ENCODE data around the gene LGR4.
"Not testable (repeated sequence)": the region's sequence is repeated elsewhere in the genome, so short reads cannot be mapped to it uniquely, and the experiment has no call there.

Gene LGR4

GRCh38 chr11:27459191-27459590 is 13.4 kb downstream of the LGR4 start:
- no peak for DNase-seq (ENCODE audit: low read depth in 2 of 2)

DNA sequence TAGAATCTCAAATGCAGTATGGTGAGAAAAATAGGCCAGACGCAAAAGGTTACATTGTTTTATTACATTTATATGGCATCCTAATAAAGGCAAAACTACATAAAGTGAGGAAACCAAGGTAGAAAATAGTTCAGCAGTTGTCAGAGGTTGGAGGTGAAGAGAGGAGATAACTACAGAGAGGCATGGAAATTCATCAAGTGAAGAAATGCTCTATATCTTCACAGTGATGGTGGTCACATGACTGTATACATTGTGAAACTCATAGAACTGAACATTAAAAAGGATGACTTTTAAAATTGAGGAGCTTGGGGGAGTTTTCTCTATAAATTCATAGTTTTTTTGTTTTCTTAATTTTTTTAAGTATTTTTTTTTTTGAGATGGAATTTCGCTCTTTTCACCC is 14.4 kb downstream of the LGR4 start:
- DNase-seq (ENCODE audit: low read depth in 2 of 2): no peak

GRCh38 chr11:27456795-27457329 is 15.7 kb downstream of the LGR4 start:
- DNase-seq (ENCODE audit: low read depth in 2 of 2): no peak

GRCh38 chr11:27456140-27456794 is 16.3 kb downstream of the LGR4 start:
- no peak for DNase-seq (ENCODE audit: low read depth in 2 of 2)

DNA sequence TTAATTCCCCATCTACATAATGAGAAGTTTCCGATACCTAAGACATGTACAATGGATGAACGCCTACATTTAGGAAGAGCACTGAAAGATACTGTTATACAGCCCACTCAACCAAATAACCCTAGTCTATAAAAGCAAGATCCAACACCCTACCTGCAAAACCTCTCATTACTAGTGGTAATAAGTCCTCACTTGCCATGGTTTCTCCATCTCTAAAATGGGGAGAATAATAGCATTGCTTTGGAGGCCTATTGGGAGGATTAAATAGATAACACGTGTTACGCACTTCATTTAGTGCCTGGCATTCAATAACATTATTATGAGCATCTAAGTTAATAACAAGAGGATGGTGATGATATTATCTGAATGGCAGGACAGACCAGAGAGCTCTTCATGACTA is 16.9 kb downstream of the LGR4 start:
- no peak for DNase-seq (ENCODE audit: low read depth in 2 of 2)

DNA sequence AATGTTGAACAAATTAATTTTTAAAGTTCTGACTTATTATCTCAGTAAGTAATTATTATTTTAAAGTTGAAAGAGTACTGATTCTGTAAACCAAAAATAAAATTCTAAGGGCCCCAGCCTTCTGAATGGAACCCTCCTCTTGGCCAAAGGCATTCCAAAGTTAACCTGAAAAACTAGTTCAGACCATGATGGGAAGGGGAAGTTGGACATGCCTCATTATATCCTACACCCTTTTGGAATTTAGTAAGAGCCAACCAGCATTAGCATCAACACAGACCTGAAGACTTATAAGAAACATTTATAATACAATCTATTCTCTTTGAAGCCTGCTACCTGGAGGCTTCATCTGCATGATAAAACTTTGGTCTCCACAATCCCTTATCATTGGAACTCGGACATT is 18.9 kb downstream of the LGR4 start:
- no peak for DNase-seq (ENCODE audit: low read depth in 2 of 2)

DNA sequence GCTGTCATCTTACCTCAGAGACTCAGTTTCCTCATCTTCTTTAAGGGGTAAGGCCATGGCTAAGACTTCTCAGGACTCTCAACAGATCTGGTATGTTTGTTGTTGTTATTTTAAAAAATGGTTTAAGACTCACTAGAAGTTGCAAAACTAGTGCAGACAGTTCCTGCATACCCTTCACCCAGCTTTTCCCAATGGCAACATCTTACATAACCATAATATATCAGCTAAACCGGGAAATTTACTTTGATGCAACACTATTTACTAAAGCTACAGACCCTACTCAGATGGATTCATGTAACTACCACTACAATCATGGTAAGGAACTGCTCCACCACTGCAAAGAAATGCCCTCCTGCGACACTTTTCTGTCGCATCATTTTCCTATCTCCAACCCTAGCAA is 20.4 kb downstream of the LGR4 start:
- DNase-seq (ENCODE audit: low read depth in 2 of 2): no peak

GRCh38 chr11:27451244-27451965 is 21.2 kb downstream of the LGR4 start:
- no peak for DNase-seq (ENCODE audit: low read depth in 2 of 2)

DNA sequence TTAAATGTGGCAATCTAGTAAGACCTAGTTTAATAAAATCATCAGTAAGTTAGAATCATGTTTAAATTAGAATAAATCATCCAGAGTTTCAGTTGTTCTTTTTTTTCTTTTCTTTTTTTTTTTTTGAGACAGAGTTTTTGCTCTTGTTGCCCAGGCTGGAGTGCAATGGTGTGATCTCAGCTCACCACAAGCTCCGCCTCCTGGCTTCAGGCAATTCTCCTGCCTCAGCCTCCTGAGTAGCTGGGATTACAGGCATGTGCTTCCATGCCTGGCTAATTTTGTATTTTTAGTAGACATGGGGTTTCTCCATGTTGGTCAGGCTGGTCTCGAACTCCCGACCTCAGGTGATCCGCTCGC is 24.4 kb downstream of the LGR4 start:
- not testable (repeated sequence) for DNase-seq (ENCODE audit: low read depth in 2 of 2)

DNA sequence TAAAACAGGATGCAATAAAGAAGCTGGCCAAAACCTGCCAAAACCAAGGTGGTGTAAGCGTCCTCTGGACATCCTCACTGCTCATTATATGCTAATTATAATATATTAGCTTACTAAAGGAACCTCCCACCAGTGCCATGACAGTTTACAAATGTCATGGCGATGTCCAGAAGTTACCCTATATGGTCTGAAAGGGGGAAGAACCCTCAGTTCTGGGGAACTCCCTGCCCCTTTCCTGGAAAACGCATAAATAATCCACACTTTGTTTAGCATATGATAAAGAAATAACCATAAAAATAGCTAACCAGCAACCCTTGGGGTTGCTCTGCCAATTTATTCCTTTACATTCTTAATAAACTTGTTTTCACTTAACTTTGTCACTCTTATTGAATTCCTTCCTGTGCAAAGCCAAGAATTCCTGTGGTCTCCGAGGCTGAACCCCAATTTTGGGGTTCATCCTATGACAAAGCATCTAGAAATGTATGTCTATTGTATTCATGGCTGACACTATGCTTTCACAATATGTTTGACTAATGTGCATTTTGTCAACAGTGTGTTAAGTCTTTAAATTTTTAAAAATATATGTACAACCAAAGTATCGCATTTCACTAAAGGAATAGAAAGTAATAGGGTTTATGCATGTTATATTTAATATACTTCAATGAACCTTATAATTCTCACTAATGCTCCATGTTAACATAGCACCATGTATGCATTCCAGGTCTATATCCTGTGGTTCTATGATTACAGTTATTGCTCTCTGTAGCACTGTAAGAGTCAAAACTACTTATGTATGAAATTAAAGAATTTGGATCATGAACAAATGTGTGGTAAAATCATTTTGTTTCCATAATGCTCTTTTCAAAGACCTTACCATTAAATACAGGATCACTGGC is 25.1 kb downstream of the LGR4 start:
- DNase-seq (ENCODE audit: low read depth in 2 of 2): no peak

DNA sequence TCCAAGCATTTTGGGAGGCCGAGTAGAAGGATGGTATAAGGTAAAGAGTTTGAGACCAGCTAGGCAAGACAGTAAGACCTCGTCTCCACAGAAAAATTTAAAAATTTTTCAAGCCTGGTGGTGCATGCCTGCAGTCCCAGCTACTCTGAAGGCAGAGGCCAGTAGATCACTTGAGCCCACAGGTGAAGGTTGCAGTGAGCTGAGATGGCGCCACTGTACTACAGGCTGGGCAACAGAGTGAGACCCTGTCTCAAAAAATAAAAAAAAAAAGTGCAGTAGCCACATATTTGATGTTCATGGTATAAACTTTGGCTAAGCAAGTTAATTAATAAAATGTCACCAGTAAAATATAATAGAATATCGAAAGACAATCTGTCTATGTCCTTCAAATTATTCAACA is 27.0 kb downstream of the LGR4 start:
- no peak for DNase-seq (ENCODE audit: low read depth in 2 of 2)

DNA sequence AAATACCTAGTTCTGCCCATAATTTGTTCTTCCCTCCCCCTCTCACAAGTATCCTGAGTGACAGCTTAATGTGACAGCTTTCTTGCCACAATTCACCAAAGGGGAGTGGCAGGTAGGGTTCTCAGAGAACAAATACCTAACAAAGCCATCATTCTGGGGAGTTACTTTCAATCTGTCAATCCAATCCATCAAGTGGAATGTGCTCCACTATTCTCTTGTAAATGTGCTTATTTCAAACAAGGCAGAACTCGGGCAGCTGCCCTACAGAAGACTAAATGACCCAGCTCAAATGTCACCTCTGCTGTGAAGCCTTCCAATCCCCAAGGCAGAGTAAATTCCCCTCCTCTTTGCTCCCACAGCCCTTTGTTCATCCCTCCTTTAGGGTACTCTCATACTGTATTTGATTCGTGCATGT is 27.8 kb downstream of the LGR4 start:
- DNase-seq (ENCODE audit: low read depth in 2 of 2): no peak

- DNase-seq (ENCODE audit: low read depth in 2 of 2): no peak
Measured at GRCh38 chr11:27443746-27444507, 28.7 kb downstream of the LGR4 start.

- no peak for DNase-seq (ENCODE audit: low read depth in 2 of 2)
Measured at GRCh38 chr11:27443227-27443626, 29.4 kb downstream of the LGR4 start.

DNA sequence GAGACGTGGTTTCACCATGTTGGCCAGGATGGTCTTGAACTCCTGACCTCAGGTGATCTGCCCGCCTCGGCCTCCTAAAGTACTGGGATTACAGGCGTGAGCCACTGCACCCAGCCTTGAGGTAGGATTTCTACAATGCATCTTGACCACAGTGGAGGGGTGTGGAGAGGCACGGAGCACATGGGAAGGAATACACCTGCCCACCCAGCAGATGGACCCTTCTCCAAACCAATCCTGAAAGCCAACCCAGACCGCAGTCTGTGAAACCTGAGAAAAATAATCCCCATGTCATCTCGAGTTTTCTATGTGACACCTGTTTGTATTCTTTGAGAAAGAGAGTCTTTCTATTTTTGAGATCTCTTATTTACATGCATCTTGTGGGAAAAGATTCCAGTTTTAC is 32.5 kb downstream of the LGR4 start:
- no peak for DNase-seq (ENCODE audit: low read depth in 2 of 2)

GRCh38 chr11:27438595-27438981 is 34.0 kb downstream of the LGR4 start:
- no peak for DNase-seq (ENCODE audit: low read depth in 2 of 2)

- DNase-seq (ENCODE audit: low read depth in 2 of 2): no peak
Measured at GRCh38 chr11:27437829-27438594, 34.6 kb downstream of the LGR4 start.

DNA sequence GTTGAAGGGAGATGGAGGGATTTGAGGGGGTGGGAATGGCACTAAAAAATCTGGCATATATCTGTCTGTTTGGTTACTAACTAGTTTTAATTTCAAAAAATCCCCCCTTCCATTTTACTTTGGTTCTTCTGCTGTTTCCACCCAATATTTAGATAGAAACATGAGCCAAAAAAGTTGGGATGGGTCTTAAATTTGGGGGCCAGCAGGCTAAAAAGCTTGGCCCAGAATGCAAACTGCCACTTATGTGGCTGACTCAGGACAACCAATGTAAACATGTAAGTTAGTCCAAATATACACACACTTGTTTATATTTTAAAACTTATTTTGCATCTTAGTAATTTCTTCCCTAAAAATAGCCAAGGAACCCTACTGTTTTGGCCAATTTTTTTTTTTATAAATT is 35.7 kb downstream of the LGR4 start:
- no peak for DNase-seq (ENCODE audit: low read depth in 2 of 2)

GRCh38 chr11:27433742-27434141 is 38.8 kb downstream of the LGR4 start:
- DNase-seq (ENCODE audit: low read depth in 2 of 2): no peak

- DNase-seq (ENCODE audit: low read depth in 2 of 2): no peak
Measured at GRCh38 chr11:27431808-27432207, 40.8 kb downstream of the LGR4 start.

All from stimulated activated CD4-positive, alpha-beta T cell treated with anti-CD3 and anti-CD28 coated beads, Interleukin-12 subunit alpha, Interleukin-12 subunit beta, amount 100 ng/mL, for 24 hours (primary cell).